ENCODE data around the gene GFOD1.

The GFOD1 gene

DNA sequence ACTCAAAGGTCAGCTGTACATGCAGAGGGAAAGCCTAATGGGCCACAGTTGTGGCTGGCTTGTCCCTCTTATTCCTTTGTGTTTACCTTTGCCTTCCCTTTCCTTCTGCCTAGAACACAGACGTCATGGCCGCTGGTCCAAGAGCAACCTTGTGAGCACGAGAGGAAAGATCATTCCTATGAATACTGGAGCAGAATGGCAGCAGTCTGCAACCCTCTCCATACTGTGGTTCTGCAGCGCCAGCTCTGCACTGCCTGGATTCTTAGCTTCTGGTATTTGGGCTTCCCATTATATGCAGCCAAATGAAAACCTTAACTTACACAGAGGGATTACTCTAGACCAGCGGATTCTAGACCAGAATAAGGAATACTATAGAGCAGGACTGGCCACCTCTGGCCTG, 171.5 kb downstream of the GFOD1 start:
- TF ChIP-seq BACH2 (CRISPR knock-in tag; IDR thresholded peaks at IDR 0.05; ENCODE audit: borderline replicate concordance) (no peak), ESRRG (CRISPR knock-in tag; IDR thresholded peaks at IDR 0.05) (no peak), ZNF70 (CRISPR knock-in tag; IDR thresholded peaks at IDR 0.05) (no peak), ZNF8 (CRISPR knock-in tag; IDR thresholded peaks at IDR 0.05) (no peak), TOX (CRISPR knock-in tag; IDR thresholded peaks at IDR 0.05; ENCODE audit: borderline replicate concordance) (no peak), PATZ1 (CRISPR knock-in tag; IDR thresholded peaks at IDR 0.05; ENCODE audit: borderline replicate concordance) (no peak), RARB (CRISPR knock-in tag; IDR thresholded peaks at IDR 0.05) (no peak), ZFP30 (CRISPR knock-in tag; IDR thresholded peaks at IDR 0.05) (no peak), CSDC2 (CRISPR knock-in tag; IDR thresholded peaks at IDR 0.05) (no peak), TCF4 (CRISPR knock-in tag; IDR thresholded peaks at IDR 0.05; ENCODE audit: borderline replicate concordance) (no peak), GLIS3 (CRISPR knock-in tag; IDR thresholded peaks at IDR 0.05) (no peak), ISL1 (CRISPR knock-in tag; IDR thresholded peaks at IDR 0.05) (no peak), ARNTL (CRISPR knock-in tag; IDR thresholded peaks at IDR 0.05; ENCODE audit: borderline replicate concordance, low read depth) (no peak)
- TF ChIP-seq, protein P1, sequence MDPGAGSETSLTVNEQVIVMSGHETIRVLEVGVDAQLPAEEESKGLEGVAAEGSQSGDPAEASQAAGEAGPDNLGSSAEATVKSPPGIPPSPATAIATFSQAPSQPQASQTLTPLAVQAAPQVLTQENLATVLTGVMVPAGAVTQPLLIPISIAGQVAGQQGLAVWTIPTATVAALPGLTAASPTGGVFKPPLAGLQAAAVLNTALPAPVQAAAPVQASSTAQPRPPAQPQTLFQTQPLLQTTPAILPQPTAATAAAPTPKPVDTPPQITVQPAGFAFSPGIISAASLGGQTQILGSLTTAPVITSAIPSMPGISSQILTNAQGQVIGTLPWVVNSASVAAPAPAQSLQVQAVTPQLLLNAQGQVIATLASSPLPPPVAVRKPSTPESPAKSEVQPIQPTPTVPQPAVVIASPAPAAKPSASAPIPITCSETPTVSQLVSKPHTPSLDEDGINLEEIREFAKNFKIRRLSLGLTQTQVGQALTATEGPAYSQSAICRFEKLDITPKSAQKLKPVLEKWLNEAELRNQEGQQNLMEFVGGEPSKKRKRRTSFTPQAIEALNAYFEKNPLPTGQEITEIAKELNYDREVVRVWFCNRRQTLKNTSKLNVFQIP (CRISPR knock-in tag; IDR thresholded peaks at IDR 0.05; ENCODE audit: borderline replicate concordance, low read depth) = no peak
- TF ChIP-seq, protein P2, sequence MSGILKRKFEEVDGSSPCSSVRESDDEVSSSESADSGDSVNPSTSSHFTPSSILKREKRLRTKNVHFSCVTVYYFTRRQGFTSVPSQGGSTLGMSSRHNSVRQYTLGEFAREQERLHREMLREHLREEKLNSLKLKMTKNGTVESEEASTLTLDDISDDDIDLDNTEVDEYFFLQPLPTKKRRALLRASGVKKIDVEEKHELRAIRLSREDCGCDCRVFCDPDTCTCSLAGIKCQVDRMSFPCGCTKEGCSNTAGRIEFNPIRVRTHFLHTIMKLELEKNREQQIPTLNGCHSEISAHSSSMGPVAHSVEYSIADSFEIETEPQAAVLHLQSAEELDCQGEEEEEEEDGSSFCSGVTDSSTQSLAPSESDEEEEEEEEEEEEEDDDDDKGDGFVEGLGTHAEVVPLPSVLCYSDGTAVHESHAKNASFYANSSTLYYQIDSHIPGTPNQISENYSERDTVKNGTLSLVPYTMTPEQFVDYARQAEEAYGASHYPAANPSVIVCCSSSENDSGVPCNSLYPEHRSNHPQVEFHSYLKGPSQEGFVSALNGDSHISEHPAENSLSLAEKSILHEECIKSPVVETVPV (CRISPR knock-in tag; IDR thresholded peaks at IDR 0.05) = no peak
- TF ChIP-seq, protein P3, sequence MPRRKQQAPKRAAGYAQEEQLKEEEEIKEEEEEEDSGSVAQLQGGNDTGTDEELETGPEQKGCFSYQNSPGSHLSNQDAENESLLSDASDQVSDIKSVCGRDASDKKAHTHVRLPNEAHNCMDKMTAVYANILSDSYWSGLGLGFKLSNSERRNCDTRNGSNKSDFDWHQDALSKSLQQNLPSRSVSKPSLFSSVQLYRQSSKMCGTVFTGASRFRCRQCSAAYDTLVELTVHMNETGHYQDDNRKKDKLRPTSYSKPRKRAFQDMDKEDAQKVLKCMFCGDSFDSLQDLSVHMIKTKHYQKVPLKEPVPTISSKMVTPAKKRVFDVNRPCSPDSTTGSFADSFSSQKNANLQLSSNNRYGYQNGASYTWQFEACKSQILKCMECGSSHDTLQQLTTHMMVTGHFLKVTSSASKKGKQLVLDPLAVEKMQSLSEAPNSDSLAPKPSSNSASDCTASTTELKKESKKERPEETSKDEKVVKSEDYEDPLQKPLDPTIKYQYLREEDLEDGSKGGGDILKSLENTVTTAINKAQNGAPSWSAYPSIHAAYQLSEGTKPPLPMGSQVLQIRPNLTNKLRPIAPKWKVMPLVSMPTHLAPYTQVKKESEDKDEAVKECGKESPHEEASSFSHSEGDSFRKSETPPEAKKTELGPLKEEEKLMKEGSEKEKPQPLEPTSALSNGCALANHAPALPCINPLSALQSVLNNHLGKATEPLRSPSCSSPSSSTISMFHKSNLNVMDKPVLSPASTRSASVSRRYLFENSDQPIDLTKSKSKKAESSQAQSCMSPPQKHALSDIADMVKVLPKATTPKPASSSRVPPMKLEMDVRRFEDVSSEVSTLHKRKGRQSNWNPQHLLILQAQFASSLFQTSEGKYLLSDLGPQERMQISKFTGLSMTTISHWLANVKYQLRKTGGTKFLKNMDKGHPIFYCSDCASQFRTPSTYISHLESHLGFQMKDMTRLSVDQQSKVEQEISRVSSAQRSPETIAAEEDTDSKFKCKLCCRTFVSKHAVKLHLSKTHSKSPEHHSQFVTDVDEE (CRISPR knock-in tag; IDR thresholded peaks at IDR 0.05) = no peak
- no peak for ATAC-seq

DNA sequence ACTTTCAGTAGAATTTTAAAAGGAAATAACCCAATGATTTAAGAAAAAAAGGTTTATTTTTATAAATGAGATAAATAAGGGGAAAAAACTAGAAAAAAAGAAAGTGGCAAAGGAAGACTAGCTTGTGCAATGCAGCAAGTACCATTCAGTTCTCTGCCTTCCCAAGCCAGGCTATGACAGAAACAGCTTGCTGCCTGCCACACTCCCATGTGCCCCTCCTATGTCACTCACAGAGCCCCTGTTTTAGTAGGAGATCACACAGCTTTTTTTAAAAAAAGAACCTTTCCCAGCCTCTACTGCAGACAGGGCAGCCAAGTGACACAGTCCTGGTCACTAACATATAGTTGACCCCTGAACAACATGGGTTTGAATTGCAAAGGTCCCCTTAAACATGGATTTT, 172.6 kb downstream of the GFOD1 start:
- TF ChIP-seq ESRRG (CRISPR knock-in tag; IDR thresholded peaks at IDR 0.05) (no peak), TOX (CRISPR knock-in tag; IDR thresholded peaks at IDR 0.05; ENCODE audit: borderline replicate concordance) (no peak), PPARA (CRISPR knock-in tag; IDR thresholded peaks at IDR 0.05; ENCODE audit: borderline replicate concordance) (no peak)
- ATAC-seq = no peak

DNA sequence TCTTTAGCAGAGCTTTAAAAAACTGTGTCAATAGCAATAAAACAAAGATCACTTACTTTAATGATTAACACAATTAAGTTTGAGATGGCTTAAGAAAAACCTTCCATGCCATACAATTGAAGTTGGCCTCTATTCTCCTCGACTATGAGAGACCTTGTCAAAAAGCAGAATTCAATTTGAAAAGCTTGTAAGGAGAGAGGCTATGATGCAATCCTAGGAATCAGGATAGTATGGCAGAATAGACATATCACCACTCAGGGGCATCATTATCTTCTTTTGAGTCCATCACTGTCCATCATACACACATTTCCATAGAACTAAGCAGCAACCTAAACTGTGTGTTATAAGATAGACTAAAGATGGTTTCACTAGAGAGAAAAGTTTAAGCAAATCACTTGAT, 176.2 kb downstream of the GFOD1 start:
- no peak for TF ChIP-seq PPARA (CRISPR knock-in tag; IDR thresholded peaks at IDR 0.05; ENCODE audit: borderline replicate concordance)
- no peak for TF ChIP-seq OSR1 (CRISPR knock-in tag; IDR thresholded peaks at IDR 0.05)
- TF ChIP-seq ISL1 (CRISPR knock-in tag; IDR thresholded peaks at IDR 0.05) = no peak
- TF ChIP-seq ESRRG (CRISPR knock-in tag; IDR thresholded peaks at IDR 0.05) = no peak
- no peak for TF ChIP-seq TOX (CRISPR knock-in tag; IDR thresholded peaks at IDR 0.05; ENCODE audit: borderline replicate concordance)
- ATAC-seq = no peak

GRCh38 chr6:13308332-13308731, 179.1 kb downstream of the GFOD1 start:
- TF ChIP-seq PPARA (CRISPR knock-in tag; IDR thresholded peaks at IDR 0.05; ENCODE audit: borderline replicate concordance) (no peak), RARB (CRISPR knock-in tag; IDR thresholded peaks at IDR 0.05) (no peak), ESRRG (CRISPR knock-in tag; IDR thresholded peaks at IDR 0.05) (no peak), CREB5 (CRISPR knock-in tag; IDR thresholded peaks at IDR 0.05; ENCODE audit: low read depth) (no peak), CSDC2 (CRISPR knock-in tag; IDR thresholded peaks at IDR 0.05) (no peak), ZNF70 (CRISPR knock-in tag; IDR thresholded peaks at IDR 0.05) (no peak), ARNTL (CRISPR knock-in tag; IDR thresholded peaks at IDR 0.05; ENCODE audit: borderline replicate concordance, low read depth) (no peak), BACH2 (CRISPR knock-in tag; IDR thresholded peaks at IDR 0.05; ENCODE audit: borderline replicate concordance) (no peak), TCF4 (CRISPR knock-in tag; IDR thresholded peaks at IDR 0.05; ENCODE audit: borderline replicate concordance) (no peak), ISL1 (CRISPR knock-in tag; IDR thresholded peaks at IDR 0.05) (no peak), ZFP3 (CRISPR knock-in tag; IDR thresholded peaks at IDR 0.05) (no peak), ZFP30 (CRISPR knock-in tag; IDR thresholded peaks at IDR 0.05) (no peak)
- no peak for ATAC-seq

Measured in SK-N-SH treated with all-trans-retinoic acid at 6 μM for 48 hours (cell line).